GM21737 (cell line): Measurements from ENCODE around the gene ADCY3.
"Not testable (repeated sequence)": the region's sequence is repeated elsewhere in the genome, so short reads cannot be mapped to it uniquely, and the experiment has no call there.

Source experiments
- ATAC-seq: cut with Tn5 transposase; IDR thresholded peaks from one replicate; pipeline ENCODE4 v1.9.1; 2021; ENCODE audit warnings: mild to moderate bottlenecking, moderate library complexity; ENCODE audit not compliant: unreplicated experiment

Gene ADCY3

DNA sequence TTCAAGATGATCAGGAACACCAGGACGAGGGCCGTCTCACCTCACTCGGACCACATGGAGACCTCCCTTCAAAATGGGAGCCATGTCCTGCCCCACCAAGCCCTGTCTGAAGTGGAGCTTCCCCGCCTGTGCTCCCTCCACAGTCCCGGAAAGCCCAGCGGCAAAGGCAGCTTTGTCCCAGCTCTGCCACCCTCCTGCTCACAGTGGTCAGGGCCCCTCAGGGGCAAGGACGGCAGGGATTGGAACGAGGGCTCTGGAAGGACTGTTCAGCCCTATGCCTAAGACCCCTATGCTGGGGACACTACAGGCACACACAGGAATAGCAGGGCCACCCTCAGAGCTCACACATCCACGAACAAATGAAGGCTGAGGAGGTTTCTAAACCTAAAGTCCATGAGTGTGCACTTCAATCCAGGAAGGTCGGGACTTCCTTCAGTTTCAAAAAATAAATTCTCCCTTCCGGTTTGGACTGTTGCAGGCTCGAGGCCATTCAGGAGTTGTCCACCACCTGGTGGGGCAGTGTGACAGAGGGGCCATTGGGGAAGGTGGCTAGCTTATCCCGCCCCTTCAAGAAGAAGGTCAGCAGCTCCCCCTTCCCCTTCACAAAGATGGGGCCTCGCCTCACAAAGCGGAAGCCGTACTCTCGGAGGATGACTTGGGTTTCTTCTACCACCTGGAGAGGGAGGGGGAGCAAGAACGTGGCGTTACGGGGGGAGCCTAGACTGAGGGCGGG, 100.4 kb downstream of the ADCY3 start:
- no peak for ATAC-seq

DNA sequence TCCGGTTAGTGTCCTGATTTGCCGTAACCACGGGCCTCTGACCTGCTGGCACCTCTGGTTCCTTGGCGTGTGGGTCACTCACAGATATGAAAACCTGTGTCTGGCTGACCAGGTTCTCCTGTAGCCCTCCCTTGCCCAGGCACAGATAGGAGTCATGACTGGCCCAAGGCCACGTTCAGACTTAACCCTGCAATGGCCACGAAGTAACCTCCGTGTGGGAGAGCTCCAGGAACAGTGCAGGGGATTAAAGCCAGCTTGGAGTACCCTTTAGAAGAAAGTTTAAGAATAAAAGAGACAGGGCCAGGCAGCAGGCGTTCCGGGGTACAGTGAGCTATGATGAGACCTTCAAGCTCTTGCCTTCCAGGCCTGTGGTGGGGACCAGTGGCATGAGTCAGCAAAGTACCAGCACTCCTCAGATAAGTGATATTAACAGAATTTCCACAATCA, 101.3 kb downstream of the ADCY3 start:
- no peak for ATAC-seq

DNA sequence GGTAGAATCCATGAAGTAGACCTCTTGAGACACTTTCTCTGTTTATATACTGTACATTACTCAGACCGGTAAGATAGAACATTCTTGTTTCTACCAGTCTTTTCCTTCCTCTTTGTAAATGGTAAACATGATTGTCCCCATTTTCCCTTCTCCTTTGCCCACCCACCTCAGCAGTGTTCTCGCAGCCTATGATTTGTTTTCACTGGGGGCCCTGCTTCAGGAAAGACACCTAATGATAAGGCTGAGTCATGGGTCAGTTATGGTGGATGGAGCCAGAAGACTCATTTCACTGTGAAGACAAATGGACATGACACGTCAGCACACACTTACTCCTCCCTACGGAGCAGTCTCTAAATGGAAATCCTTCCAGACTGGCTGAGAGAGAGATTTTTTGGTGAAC, 103.2 kb downstream of the ADCY3 start:
- ATAC-seq: no peak

DNA sequence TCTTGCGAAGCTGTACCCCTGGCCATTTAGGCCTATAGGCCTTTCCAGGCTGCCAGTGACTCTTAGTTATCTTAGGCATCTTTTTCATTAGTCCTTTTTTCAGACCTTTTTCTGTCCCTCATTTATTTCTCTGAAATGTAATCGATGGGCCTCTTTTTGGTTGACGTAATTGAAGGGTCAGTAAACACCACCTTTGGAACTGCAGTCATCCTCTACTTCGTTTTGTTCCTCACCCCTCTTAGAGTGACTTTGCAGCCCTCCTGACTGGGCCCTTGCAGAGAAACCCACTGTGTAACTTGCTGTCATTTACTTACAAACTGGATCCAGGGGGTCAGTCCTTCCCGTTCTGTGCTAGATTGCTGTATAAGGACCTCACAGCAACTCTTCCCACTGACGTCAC, 103.6 kb downstream of the ADCY3 start:
- ATAC-seq: no peak

DNA sequence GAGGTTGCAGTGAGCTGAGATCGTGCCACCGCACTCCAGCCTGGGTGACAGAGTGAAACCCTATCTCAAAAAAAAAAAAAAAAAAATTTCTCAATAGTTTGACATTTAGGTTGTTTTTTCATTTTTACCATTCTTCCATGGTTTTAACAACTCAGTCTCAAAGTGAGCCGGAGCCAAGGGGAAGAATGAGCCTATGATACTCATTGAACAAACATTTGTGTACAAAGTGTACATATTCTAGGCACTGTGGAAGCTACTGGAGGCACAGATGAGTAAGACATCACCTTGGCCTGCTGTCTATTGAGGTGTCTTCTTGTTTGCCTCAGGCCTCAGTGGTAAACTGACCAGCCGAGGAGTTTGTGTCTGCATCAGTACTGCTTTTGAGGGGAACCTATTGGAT, 104.9 kb downstream of the ADCY3 start:
- ATAC-seq: no peak

DNA sequence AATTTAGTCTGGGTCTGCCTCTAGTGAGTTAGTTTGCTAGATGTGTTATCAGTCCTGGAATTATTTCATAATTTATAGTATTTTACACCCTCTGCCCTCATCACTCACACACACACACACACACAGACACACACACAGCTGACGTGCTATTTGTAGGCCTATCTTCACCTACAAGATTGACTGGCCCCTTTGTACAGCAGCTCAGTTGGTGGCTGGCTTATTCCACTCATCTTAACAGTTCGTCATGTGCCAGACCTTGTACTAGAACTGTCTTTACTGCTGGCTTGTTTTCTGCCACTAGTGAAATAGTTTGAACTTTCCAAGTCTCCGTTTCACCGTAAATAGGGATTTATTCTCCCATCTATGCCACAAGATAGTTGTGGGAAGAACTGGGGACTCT, 105.5 kb downstream of the ADCY3 start:
- ATAC-seq: no peak

DNA sequence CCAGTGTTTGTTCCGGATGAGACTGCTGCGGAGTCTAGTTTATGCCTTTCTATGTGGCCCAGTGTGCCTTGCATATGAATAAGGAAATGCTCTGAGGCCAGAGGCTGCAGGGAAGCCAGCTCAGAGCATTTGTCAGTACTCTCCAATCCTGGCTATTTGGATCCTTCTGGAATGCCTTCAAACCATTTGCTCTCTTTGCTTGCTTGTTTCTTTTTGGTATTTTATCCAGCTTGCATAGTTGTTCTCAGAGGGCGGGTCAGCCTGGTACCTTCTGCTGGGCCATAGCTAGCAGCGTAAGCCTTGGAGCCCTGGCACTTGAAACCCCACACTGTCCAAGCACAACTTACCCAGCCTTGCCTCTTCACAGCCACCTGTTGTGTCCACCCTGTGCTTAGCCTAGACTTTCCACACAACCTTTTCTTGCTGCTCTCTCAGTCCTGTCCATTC, 106.3 kb downstream of the ADCY3 start:
- ATAC-seq: no peak

DNA sequence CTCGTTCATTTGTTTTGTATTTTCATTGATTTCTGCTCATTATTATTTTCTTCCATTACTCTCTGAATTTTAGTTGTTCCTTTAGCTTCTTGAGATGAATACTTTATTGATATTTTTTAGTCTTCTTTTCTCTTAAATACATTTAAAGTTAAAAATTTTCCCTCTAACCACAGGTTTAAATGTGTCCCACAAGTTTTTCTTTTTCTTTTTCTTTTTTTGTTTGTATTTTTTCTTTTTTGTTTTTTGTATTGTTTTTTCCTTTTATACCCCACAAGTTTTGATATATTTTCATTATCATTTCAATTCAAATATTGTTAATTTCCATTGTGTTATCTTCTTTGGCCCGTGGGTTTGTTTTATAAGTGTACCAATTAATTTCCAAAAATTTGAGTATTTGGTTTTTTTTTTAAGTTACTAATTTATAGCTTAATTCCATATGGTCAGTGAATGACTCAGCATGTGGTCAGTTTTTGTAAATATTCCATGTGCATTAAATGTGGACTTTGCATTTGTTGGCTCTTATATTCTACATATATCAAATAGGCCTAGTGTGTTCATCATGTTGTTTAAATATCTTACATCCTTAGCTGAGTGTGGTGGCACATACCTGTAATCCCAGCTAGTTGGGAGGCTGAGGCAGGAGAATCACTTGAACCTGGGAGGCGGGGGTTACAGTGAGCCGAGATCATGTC, 110.6 kb downstream of the ADCY3 start:
- ATAC-seq: no peak

DNA sequence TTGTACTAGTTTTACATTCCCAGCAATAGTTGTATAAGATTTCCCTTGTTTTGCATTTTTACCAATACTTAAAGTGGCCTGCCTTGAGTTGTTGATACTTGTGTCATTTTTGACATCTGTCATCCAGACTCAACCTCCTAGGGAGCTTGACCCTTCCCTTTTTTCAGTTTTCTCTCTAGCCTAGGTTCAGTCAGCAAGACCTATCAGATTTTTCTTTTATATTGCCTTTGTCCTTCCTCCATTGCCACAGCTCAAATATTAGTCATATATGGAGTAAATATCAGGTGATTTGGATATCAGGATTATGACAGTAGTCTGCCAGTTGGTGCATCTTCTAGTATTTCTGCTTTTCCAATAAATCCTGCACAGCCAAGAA, 113.4 kb downstream of the ADCY3 start:
- ATAC-seq: no peak

DNA sequence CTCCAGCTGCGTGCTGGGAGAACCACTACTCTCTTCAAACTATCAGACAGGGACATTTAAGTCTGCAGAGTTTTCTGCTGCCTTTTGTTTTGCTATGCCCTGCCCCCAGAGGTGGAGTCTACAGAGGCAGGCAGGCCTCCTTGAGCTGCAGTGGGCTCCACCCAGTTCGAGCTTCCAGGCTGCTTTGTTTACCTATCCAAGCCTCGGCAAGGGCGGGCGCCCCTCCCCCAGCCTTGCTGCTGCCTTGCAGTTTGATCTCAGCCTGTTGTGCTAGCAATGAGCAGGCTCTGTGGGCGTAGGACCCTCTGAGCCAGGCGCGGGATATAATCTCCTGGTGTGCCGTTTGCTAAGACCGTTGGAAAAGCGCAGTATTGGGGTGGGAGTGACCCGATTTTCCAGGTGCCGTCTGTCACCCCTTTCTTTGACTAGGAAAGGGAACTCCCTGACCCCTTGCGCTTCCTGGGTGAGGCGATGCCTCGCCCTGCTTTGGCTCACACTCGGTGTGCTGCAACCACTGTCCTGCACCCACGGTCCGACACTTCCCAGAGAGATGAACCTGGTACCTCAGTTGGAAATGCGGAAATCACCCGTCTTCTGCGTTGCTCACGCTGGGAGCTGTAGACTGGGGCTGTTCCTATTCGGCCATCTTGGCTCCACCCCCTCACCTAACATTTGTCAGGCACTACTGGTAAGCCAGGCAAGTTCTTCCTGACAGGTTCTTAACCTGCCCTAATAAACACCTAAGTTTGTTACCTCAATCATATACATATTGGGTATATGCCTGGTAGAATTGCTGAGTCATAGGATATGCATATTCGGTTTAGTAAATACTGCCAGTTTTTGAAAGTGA, 114.0 kb downstream of the ADCY3 start:
- ATAC-seq: not testable (repeated sequence)

DNA sequence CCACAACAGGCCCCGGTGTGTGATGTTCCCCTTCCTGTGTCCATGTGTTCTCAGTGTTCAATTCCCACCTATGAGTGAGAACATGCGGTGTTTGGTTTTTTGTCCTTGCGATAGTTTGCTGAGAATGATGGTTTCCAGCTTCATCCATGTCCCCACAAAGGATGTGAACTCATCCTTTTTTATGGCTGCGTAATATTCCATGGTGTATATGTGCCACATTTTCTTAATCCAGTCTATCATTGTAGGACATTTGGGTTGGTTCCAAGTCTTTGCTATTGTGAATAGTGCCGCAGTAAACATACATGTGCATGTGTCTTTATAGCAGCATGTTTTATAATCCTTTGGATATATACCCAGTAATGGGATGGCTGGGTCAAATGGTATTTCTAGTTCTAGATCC, 119.5 kb downstream of the ADCY3 start:
- not testable (repeated sequence) for ATAC-seq

DNA sequence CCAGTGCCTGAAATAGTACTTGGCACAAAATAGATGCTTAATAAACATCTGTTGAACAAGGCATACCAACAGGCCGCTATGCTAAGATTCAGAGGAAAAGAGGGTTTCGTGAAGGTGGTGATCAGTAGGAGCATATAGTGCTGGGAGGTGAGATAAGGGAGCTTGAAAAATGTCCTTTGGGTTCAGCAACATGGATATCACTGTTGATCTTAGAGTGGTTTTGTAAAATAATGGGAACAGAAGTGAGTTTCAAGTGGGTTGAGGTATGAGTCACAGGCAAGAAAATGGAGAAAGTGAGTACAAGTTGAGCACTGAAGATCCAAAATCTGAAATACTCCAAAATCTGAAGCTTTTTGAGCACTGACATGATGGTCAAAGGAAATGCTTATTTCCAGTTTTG, 122.4 kb downstream of the ADCY3 start:
- ATAC-seq: no peak

DNA sequence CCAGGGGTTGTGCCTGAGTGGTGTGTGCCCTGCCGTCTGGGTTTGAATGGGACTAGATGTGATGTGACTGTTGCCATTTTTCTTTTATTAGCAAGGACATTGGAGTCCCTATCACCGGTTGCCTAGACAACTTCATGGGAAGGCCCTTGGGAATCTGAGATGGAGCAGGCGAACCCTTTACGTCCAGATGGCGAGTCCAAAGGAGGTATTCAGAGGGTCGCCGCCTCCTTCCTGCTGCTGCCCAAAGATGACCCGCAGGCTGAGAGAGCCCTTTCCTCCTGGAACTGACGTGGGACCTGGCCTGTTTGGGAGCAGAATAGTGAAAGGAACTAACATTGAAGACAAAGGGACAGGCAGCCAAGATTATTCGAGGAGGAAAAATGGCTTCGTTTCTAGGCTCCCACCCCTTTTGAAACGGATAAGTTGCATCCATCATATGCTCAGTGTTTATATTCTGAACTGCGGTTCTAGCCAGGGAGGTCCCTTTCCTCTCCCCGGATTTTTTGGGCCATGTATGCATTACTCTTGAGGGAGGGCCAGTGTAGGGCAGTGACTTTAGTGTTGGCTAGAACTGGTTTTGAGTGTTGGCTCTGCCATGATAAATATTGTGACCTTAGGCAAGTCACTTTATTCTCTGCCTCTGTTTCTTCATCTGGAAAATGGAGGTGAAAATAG, 126.1 kb downstream of the ADCY3 start:
- ATAC-seq: no peak

DNA sequence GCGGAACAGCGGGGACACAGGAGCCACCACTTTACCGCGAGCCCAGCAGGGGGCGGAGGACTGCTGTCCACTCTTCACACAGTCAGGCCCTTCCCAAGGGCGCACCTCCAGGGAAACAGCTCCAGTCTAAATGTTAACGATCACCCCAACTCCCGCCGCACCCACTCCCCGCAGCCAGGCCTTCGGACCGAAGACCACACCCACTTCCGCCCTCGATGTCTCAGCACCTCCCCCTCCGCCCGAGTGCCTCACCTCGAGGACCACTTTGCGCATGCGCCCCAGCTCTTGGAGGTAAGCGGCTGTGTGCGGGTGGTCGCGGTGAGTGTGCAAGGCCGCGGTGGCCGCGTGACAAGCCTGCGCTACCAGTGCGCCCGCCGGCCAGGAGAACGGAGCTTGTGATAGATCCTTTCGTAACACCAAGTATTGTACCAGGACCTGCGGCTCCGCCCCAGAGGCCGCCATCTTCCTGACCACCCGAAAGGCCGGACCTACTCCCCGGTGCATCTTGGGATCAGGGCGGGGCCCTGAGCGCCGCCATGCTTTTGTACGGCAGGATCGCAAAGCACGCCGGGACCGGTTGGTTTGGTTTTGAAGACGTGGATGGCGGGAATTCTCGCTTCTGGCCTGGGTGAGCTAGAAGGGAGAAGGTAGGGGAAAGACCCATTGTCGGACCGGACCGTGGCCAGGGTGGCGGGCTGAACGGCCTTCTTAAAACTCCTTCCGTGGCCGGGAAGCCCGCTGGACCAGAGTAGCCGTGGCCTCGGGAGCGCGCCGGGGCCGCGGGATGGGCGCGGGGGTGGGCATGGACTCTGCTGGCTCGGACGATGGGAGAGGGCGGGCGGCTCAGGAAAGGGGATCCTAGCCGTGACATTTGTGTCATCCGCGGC, 126.9 kb downstream of the ADCY3 start, which contains the start of the genes CENPO and PTRHD1:
Gene CENPO (plus strand): TSS at position 552 of the 887 bp plus-strand sequence. CDS start 495 bp downstream, outside the sequence.
Gene PTRHD1 (minus strand): TSS at position 518 of the 887 bp plus-strand sequence. CDS start 14 bp downstream, at position 504.
- ATAC-seq: peak; percentile 91

DNA sequence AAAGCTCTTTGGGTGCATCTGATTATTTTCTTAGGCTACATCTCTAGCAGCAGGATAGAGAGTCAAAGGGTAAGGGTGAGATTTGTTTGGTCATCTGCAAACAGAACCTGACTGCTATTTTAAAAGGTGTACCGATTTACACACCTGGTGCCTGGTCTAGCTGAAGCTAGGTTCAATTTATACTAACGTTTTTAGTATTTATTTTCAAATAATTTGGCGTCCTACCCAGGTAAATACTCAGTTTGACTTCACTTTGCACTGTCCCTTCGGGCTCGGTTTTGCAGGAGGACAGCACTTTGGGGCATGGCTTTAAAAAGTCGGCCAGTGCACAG, 127.5 kb downstream of the ADCY3 start:
- no peak for ATAC-seq

DNA sequence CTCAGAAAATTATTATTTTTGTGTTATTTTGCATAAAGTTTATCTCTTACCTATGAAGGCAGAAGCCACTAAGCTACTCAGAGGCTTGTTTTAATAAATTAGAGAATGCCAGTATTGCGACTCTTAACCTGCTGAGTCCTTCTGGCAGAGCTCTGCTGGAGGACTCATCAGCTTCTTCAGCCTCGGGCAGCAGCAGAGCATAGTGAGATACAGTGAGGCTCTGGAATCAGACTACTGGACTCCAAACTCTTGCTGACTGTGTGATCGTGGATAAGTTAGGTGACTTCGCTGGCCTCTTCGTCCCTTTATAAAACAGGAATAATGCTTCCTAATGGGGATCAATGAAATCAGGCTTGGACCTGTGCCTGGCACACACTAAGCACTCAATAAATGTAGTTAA, 128.6 kb downstream of the ADCY3 start:
- ATAC-seq: no peak

DNA sequence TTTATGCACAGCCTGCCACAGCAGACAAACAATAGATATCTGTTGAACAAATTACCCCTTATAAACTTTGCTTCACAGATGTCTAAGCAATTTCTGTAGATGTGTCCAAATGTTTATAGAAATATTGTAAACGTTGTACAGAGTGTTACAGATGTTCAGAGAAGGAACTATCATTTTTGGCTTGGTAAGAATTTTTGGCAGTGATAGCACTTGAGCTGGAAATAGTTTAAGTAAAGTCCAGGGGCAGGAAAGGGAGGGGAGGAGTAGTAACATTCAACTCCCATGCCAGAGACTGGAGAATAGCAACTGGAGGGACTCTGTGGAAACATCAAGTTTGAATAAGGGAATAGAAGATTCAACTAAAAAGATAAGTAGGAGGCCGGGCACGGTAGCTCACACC, 131.2 kb downstream of the ADCY3 start:
- ATAC-seq: no peak

DNA sequence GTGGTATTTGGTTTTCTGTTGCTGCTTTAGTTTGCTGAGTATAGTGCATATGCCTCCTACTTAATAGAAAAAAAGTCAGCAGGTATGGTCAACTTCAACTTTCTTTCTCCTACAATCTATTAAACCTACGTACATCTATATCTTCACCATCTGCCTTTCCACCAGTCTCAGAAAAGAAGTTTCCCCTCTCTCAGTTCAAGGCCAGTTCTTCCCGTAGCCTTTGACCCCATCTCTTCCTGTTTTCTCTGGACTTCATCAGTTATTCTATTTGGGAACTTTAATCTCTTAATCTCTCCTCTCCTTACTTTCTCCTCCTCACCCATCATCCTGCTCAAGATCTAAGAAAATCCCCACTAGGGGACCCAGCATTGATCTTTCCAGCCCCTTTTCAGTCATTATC, 132.5 kb downstream of the ADCY3 start:
- ATAC-seq: no peak

DNA sequence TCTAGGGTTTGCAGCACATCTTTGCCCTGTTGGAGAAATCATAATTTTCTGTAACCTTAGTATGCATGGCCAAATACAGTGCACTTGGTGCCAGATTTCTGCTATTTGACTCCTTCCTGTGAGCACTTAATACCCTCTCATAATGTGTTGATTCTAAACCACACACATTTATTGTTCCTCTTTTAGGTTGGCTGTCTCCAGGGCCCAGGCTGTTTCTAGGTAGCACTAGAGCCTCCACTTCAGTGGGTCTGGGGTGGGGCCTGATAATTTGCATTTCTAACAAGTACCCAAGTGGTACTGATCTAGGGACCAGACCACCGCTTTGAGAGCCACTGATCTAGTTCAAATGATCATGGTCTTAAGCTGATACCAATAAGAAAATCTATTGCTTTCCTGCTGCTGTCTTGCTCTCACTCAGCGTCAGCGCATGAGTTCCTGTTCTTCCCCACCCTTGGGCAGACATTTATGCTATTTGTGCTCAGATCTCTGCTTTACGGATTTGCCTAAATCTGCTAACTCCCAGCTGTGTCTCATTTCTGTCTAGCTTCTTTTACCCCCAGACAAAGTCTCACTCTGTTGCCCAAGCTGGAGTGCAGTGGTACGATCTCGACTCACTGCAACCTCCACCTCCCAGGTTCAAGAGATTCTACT, 134.2 kb downstream of the ADCY3 start:
- ATAC-seq: no peak
